GM12801 (cell line): ENCODE measurements around the gene RASL12.

Source experiments
- TF ChIP-seq, protein P1 (sequence below): IDR thresholded peaks from one replicate; pipeline ENCODE4 v1.5.1; 2011; ENCODE audit warnings: control low read depth; ENCODE audit not compliant: insufficient read length; ENCODE audit errors: extremely low read depth

The RASL12 gene

DNA sequence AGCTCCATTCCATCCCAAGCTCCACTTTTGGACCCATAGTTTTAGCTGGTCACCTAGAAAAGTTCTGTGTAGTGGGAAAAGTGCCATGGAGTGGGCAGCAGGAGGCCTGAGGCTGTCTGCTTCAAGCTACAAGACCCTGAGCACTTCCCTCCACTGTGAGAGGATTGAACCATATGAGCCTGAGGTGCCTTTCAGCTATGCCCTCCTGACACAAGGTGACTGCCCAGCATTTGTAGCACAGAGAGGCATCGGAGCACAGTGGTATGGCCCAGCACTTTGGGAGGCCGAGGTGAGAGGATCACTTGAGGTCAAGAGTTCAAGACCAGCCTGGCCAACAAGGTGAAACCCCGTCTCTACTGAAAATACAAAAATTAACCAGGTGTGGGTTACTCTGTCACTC lies 4.8 kb upstream of the RASL12 start:
- TF ChIP-seq, protein P1, sequence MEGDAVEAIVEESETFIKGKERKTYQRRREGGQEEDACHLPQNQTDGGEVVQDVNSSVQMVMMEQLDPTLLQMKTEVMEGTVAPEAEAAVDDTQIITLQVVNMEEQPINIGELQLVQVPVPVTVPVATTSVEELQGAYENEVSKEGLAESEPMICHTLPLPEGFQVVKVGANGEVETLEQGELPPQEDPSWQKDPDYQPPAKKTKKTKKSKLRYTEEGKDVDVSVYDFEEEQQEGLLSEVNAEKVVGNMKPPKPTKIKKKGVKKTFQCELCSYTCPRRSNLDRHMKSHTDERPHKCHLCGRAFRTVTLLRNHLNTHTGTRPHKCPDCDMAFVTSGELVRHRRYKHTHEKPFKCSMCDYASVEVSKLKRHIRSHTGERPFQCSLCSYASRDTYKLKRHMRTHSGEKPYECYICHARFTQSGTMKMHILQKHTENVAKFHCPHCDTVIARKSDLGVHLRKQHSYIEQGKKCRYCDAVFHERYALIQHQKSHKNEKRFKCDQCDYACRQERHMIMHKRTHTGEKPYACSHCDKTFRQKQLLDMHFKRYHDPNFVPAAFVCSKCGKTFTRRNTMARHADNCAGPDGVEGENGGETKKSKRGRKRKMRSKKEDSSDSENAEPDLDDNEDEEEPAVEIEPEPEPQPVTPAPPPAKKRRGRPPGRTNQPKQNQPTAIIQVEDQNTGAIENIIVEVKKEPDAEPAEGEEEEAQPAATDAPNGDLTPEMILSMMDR: no peak

DNA sequence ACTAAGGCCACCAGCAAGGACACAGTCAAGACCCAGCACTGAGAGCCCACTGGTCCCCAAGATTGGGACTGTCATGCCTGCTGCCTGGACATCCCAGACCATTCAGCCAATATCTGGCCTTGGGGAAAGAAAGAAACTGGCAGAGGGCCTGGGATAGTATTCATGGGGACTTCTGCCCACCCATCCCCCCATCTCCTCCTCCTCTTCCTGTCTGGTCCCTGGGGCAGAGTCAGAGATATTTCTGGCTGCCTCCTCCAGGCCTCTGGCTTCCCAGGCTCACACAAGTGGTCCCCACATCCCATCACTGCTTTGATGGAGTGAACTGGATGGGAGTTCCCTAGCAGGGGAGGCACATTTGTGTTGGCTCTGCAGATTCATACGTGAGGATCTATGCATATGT lies 4.2 kb upstream of the RASL12 start:
- TF ChIP-seq, protein P1: no peak

DNA sequence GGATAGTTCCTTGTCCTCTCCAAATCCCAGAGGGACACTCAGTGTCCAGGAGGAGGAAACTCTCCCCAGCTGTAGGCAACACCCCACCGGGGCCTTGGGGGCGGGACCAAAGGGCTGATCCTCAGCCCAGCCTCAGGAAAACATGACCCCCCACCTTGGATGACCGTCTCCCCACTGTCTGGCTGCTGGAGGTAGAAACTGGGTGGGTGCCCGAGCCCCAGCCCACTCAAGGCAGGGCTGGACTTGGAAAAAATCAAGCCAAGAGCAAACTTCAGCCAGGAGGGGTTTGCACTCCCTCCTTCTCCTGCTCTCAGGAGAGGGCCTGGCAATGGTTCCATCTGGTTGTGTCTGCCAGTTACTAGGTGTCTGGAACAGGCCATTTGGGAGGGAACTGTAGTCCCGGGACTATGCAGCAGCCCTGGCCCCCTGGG lies 3.6 kb upstream of the RASL12 start:
- TF ChIP-seq, protein P1: no peak

DNA sequence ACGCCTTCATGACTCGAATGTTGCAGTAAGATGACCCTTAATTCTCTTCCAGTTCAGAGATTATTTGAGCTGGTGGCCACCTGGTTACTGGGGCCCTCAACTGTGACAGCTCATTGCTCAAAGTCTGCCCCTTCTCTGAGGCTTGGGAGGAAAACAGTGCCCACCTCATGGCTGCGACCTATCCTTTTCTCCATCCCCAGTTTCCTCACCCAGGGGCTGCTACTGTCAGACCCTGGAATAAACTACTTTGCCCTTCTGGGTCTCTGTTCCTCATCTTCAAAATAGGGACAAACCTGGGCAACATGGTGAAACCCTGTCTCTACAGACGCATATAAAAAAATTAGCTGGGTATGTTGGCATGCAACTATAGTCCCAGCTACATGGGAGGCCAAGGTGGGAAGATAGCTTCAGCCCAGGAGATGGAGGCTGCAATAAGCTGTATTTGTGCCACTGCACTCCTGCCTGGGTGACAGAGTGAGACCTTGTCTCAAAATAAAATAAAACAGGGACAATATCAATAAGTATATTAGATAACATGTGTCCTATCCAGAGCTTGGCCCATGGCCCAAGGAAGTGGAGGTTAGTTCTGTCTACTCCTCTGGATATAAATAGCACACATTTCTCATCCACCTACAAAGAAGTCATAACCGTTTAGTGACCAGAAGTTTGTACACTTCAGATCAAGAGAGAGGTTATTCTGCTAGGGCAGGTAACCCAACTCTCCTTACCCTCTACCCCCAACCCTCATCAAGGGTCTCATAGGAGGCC lies 2.2 kb upstream of the RASL12 start:
- TF ChIP-seq, protein P1: no peak

DNA sequence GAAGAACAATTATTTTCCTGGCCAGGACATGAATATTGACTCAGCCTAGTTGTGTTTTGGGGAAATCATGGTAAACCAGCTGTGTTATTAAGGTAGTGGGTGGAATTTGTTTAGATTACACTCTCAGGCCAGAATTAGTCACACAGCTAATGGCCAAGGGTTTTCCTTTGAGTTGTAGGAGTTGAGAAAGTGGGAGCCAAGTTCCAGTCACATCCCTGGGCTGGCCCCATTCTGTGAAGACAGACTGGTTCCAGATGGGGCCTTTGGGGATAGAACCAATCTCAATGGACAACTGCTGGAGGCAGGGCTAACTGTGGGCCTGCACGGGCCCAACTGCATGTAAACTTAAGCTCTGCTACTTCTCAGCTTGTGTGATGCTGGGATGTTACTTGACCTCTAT lies 1.4 kb upstream of the RASL12 start:
- TF ChIP-seq, protein P1: no peak

DNA sequence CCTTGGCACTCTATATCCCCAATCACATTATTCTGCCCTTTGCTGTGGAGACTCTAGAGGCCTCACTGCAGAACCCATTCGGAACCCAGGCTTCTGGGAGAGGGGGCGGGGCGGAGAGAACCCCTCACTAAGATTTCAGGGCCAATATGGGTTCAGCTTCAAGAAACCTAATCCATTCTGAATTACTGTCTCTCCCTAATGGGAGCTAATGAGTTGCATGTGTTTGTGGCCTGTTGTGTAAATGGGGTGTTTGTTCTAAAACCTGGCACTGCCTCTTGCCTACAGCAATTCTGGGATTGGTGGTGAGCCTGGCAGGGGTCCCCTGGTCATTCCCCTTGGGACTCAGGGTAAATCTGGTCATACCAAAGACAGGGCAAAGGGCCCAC lies 605 bp upstream of the RASL12 start:
- TF ChIP-seq, protein P1: no peak

DNA sequence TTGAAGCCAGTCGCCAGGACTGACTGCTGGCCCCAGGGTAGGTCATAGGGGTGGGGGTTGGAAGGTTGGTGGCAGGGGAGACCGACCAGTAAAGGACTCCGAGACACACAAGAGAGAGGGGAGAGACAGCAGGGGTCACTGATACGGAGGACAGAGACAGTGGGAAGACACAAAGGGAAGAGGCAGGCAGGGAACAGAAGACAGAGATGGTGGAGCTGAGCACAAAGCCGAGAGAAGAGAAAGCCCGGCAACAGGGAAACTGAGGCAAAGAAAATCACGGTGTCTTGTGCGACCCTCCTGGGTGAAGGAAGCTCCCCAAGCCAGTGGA lies 510 bp downstream of the RASL12 start:
- TF ChIP-seq, protein P1: no peak
